M059J (cell line): Measurements from ENCODE around the gene COL4A6. TPM values are rescaled to one million over a fixed set of nuclear protein-coding genes. Genes with fewer than 3 reads are reported as not detected.
A peak's percentile ranks its signal among the peaks of the same experiment; 100 is the strongest.

Experiments
- DNase-seq: peaks from one replicate; pipeline ENCODE4 v3.0.0-alpha.2; 2012; ENCODE audit warnings: low read depth
- total RNA-seq: library from RNA; depleted of rRNA; stranded (reverse); fragments of >200 nt; shearing (Covaris generic); gene quantifications from 2 replicates; pipeline ENCODE4 v1.2.3, GENCODE V29; 2014

Gene COL4A6
- total RNA-seq, 1 experiment from 2014 or later = 0.47 TPM

DNA sequence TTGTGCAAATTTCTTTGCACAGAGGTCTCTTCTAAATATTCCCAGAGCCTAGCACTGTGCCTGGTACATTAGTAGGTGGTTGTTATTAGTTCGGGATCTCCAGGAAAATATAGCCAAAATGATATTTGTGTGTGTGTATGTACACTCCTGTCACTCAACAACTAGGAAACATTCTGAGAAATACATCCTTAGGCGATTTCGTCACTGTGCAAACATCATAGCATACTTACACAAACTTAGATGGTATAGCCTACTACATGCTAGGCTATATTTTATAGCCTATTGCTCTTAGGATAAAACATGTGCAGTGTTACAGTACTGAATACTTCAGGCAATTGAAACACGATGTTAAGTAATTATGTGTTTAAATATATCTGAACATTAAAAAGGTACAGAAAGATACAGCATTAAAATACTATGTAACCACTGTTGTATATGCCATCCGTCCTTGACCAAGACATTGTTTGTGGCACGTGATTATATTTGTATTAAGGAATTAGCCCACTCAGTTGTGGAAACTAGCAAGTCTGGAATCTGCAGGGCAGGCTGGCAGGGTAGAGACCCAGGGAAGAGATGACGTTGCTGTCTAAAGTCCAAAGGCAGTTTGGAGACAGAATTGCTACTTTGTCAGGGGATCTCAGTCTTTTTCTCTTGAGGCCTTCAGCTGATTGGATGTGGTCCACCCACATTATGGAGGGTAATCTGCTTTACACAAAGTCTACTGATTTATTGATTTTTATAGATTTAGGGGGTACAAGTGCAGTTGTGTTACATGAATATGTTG lies 106.9 kb downstream of the COL4A6 start:
- no peak for DNase-seq

DNA sequence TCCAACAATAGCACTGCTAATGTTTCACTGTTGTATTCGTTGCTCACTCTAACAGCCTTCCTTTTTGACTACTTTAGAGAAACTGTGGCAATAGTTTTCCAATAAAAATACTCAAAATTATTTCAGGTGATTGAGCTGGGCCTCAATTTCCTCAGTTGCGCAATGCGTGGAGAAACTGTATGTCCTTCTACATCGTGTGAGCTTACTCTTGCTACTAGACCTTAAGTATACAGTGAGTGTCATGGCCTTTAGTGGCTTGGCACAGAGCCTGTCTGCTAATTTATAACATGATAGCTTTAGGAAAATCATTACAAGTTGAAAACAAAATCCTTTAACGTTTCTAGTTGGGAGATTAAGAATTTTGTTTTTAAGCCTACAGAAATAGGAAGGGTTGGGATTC lies 114.5 kb downstream of the COL4A6 start:
- no peak for DNase-seq

DNA sequence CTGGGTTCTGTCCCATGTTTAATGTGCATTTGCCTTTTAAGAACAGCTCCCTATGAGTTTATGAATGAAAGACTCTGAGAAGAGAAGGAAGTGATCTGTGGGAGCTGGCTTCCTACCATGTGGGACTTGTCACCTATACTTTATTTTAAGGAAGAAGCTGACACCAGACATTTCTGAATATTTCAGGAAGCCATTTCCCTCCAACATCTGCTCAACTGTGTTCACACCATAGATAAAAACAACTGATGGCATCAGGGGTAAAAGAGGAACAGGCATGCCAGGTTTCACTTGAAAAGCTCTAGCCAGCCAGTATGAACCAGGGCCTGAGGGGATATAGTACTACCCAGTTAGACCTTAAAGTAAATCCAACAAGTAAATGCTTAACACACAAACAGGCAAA lies 116.0 kb downstream of the COL4A6 start:
- DNase-seq = no peak

DNA sequence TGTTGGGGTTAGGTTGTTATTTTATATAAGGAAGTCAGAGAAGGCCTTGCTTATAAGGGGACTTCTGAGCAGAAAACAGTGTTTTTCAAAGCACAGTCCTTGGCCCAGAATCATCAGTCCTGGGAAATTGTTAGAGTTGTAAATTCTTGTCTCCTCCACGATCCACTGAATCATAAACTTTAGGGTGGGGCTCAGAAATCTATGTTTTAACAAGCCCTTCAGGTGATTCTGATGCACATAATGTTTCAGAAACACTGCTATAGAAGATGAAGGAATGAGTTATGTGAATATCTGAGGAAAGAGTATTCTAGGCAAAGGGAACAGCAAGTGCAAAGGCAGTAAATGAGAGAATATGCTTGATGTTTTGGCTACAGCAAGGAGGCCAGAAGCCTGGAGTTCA lies 121.8 kb downstream of the COL4A6 start:
- DNase-seq = no peak

DNA sequence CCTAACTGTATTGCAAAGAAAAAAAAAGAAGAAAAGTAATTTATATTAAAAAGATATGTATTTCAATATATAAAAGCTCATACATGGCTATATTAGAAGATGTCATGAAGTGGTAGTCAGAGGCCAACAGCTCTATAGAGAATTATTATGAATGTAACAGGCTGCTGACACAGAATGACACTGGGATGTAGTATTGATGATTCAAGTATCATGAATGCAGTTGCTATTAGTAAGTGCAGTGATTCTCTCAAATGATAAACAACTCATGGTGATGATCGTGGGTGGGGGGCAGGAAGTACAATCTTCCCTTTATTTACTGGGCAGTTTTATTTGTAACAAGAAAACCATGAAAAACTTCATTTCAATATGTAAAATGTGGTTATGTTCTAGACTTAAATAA lies 124.6 kb downstream of the COL4A6 start:
- peak; percentile 37 for DNase-seq

DNA sequence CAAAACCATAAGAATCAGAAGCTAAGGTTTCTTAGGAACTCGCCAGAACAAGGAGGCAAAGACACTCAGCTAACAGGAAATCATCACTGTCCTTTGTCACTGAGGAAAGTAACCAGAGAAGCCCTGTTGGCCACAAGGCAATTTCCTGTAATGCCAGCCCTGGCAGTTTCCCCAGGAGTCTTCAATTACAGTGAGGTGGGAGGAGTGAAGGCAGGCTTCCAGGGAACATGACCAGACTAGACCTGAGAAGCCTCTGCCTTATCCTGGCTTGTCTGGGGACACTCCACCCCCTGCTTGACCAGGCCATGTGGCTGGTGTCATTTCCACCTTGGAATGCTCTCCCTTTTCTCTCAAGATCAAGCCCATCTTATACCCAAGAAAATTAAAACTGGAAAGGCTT lies 125.3 kb downstream of the COL4A6 start:
- DNase-seq = peak; percentile 85

DNA sequence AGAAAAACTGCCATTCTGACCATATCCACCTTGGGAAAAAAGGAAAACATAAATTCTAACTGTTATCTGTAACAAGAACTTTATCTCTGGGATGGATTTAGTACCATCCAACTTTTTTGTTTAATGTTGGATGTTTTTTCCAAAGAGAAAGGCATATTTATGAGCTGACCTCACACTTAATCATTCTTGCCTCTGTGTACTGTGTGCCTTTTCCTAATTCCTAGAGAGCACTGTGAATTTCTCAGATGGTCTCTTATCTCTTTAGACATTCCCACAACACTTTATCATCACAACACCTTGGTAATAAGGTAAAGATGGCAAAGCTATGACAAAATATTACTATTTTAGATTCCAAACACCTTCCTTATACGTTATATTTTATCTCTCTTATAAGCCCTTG lies 126.2 kb downstream of the COL4A6 start:
- peak; percentile 46 for DNase-seq

DNA sequence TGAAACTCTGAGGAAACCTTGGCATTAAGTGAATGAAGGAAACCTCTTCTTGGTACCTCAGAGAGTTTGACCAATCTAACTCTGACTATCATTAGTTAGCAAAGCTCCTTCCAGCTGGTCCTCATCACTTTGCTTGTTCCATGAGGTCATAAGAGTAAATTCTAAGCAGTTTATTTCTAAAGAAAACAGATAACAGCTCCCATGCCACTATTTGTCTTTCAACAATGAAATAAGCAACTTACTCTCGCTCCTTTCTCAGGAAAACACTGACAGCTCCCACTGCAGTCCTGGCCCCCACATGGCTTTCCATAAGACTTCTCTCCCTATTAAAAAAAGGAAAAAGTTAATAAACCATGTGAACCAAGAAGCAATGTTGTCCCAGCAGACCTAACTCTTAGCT lies 127.7 kb downstream of the COL4A6 start:
- no peak for DNase-seq

DNA sequence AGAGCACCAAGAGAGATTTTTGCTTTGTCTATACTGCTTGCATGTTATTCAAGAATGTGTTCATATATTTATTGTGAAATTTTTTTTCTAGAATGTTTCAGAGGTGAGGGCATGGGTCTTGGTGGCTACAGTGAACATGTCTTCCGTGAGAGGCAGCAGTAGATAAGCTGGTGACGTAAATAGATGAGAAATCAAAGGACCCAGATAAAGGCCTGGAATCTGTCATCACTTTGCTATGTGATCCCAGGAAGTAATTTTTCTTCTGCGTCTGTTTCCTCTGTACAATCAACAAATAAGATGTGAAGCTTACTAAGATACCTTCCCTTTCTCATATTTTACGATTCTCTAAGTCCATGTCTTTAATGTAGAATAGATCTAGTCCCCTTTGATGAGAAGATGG lies 129.1 kb downstream of the COL4A6 start:
- DNase-seq = peak; percentile 77

DNA sequence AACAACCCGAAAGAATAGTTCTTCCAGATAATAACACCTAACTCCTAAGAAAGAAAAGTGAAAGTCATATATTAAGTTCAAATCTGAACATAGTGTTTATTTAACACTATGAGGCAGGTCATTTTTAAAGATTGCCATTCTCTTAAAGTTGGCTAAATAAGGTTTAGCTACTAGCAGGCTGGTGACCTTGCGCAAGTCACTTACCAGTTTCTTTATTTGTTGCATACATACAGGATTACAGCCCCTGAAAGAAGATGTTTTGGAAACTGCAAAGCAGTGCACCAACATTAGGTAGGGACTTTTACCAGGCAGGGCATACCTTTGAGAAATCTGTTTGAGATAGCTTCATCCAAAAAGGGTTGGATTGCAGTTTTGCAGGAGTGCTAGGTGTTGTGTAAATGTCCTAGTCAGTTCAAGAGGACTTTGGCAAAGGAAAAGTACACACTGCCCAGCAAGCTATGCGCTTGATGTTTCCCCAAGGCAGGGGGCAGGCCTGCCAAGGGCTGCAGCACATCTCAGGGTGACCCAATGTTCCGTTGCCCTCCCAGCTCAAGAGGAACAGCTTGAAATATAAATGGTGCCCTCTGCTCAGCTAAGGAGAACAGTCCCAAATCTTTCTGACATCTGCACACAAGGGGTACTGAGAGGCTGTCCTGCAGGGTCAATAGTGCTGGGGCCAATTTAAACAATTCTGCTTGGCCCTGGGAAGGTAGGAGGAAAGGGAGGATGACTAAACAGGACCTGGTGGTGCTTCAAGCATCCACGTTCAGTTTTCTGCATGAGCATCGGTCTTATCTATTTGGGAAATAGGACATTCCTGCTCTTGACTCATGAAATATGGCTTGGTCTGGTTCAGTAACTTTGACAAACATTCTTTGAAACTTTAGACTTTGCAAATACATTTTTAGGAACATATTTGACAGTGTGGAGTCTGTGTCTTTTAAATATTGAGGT lies 130.8 kb downstream of the COL4A6 start:
- DNase-seq = no peak

DNA sequence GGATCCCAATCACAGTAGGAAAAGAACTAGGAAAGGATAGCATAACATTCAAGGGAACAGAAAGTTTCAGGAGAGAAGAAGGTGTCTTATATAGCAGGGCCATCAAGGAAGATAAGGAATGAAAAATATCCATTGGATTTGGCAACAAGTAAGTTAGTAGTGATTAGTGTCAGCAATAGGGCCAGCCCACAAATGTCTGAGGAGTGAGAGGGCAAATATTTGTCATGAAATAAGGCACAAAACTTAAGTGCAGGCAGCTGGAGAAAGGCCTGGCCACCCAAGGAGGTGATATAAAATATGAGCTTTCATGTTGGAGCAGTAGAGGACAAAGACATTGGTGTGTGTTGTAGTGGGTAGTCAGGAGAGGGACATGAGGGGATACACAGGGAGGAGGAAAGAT lies 132.1 kb downstream of the COL4A6 start:
- DNase-seq = no peak

DNA sequence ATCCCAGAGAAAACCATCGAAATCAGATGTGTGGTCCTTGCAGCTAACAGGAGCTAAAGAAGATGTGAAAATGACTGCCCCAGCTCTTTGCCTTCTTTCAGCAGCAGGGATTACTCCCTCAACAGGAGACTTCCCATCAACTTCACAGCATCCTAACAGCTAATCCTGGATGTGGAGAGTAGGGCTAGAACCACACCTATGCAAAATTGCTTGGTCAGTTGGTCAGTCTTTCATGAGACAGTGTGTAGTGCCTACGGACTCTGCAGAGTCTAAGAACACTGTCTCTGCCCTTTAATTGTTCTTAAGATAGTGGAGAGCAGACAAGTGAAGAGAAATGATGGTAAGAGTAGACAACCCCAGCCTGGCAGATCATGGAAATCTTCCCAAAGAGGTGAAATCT lies 133.5 kb downstream of the COL4A6 start:
- no peak for DNase-seq

DNA sequence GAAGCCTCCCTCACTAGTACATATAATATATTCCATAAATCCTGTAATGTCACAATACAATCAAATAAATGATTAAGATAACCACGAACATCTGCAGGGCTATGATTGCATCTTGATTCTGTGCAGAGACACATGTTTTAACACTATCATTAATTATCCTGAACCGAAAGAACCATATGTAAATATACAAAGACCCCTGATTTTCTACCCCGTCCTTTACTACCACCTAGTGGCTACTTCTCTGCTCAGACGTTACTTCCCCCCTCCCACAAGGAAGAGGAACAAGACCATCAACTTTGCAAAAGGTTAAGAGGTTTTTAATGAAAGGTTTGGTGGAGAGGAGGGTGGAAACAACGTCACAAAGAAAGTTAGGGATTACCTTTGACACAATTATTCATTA lies 134.0 kb downstream of the COL4A6 start:
- no peak for DNase-seq

DNA sequence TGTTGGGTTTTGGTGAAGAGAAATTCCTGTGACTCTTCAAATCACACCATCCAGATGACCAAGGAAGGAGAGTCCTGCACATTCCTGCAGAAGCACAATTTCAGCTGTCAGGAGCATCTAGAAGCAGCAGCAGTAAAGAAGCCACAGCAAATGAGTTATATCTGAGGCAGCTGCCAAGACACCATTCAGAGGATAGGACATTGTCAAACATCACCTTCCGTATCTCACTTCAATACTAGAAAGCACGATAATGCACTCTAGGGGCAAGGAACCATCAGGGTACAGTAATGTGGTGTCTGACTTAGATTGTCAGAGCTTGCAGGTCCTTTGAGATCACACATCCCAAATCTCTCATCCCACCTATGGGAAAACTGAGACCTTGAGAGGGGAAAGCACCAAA lies 134.5 kb downstream of the COL4A6 start:
- no peak for DNase-seq

DNA sequence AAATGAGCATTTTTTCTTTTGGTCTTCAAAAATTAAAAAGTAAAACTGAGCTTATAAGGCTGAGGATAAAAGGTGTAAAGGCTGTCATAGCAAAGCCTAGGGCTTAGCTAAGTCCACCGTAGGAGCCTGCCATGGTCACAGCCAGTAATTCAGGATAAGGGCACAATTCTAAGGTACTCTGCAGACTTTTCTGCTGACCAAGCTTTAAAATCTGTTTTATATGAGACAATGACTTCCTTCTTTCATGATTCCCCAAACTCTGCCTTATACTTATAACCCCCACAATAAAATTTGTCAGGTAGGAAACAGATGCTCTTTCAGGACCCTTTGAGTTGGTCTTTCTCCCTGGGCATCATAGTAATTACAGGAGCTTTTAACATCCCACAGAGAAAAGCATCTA lies 138.5 kb downstream of the COL4A6 start:
- no peak for DNase-seq

DNA sequence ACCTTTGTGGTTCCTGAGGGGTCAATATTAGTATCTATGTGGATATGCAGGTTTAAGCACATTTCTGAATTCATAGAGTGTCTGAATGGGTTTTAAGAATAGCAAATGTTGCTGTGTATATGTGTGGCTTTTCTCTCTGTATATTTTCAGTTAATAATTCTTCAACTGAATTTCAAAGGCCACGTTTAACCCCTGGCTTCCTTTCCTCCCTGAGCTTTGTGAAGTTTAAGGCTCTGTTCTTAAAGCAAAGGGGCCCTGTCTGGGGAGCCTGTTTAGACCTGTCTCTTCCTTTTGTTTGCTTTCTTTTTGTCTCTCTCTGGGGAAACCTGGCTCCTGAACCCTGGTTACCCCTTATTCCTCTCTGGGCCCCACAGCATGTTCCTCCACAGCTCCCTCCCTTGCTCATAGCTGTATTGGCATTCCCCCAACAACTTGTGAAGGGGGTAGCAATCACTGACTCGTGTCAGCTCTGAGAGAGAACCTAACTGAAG lies 139.1 kb downstream of the COL4A6 start:
- DNase-seq = no peak

DNA sequence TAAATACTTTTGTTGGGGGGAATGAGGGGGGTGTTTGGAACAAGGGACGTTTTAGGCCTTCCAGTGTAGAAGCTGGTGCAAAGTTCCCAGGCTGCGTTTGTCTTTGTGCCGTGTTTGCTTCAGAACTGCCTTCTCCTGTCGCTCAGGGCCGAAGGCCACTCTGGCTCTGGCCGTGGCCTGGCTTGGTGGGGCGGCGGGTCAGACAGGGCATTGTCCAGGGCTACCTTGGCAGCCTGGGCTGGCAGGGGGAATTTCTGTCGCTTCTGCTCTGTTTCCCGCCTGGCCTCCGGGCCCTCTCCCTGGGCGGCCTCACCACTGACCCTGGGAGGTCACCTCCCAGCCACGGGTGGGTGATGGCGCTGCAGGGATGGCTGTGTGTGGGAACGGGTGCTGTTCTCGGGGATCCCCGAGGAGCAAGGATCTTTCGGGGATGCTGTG lies 140.0 kb downstream of the COL4A6 start:
- no peak for DNase-seq

DNA sequence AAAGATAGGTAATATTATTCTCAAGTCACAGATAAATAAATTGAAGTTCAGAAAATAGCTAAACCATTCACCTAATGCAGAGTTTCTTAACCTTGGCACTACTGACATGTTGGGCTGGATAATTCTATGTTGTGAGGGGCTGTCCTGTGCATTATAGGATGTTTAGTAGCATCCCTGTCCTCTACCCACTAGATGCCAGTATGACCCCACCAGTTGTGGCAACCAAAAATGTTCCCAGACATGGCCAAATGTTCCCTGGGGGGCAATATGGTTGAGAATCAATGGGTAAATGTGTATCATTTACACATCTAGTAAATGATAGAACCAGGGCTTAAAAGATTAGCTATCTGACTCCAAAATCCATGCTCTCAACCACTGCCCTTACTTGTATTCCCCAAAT lies 140.9 kb downstream of the COL4A6 start:
- no peak for DNase-seq

DNA sequence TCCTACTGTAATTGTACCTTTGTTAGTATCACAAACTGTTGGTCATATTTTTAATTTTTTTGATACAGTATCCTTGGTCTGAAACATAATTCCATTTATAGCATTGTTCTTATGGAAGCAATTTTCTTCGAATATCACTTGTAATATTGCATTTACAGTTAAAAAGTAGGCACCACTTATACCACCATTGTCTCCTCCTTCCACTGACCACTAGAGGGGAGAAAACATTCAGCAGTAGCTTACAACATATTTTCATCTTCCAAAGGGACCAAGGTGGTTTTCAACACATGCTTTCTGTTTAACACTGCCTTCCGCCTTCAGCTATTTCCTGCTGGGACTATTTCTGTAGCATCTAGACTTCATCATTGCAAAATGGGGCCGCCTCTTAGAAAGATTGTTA lies 146.2 kb downstream of the COL4A6 start:
- no peak for DNase-seq

DNA sequence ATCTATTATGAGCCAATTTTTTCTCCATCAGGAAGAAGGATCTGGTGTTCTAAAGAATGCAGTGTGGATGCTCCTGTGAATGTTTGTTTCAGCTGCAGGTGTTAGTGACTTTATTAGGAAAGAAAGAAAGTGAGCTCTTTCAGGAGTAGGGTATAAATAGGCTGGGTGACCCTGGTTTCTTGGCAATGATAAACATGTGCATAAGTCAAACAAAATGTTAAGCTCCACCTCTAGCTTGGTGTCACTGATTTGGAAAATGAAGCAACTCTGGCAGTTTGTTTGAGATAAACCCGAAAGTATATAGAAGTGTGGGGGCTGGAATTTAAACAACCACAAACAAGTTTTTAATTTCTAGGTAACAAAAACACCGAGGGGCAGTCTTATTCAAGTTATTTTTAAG lies 152.3 kb downstream of the COL4A6 start:
- DNase-seq = no peak

DNA sequence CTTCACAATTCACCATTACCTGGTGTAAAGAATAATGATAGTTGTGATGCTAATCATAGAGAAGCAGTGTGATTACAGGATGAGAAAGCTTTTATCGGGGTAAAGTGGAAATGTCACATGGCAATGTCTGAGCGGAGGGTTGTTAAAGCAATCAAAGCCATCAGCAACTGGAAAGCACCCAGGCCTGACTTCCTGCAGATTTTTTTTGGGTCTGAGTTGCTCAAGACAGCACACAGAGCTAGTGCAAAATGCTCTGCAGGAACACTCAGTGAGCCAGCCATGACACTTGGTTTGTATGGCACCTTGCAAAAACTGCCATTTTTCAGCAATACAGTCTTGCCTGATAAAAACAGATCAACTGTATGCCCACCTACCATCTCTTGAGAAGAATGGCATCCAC lies 152.9 kb downstream of the COL4A6 start:
- no peak for DNase-seq

DNA sequence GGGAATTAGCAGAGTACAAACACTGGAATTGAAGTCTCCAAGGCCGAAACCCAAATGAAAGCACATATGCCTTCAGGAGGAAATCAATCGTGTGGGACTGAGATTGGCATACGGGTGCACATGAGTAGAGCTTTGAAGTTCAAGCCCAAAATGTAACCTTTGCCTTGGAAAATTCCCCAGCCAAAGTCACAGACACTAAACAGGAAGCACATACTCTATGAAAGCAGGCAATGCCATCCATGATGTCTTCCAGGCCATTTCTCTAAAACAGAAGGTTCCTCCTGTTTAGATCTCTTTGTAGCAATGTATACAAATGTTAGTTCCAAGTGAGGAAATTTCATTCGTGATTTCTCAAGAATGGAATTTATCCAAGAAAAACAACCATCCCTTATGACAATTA lies 162.5 kb downstream of the COL4A6 start:
- no peak for DNase-seq

DNA sequence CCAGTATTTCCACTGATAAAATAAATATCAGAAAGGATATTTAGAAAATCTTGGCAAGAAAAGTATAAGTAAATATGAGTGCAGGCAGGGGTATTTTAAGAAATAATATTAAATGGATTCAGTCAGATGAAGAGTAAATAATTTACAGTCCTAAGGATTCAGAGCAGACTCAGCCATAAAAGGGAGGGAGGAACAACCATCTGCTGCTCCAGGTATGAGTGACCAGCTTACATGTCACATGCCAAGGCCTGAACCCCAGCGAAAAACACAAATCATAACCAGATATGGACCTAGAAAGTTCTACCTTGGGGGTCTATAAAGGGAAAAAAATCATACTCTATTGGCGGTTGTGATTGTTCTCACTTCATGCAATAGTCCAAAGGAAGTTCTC lies 166.8 kb downstream of the COL4A6 start:
- DNase-seq = no peak
